PFSK-1 (cell line): Measurements from ENCODE around the gene CELSR1.
A peak's percentile ranks its signal among the peaks of the same experiment; 100 is the strongest.

ENCODE experiments used
- FOXP2 ChIP-seq: optimal IDR thresholded peaks from 2 replicates; pipeline ENCODE3; 2011; ENCODE audit warnings: borderline replicate concordance, control low read depth, inconsistent platforms; ENCODE audit not compliant: insufficient read depth; ENCODE audit errors: extremely low read length, extremely low read depth
- POLR2AphosphoS5 ChIP-seq: IDR thresholded peaks from 2 replicates; pipeline ENCODE4 v1.6.1; 2012; ENCODE audit warnings: low read depth, mild to moderate bottlenecking, control low read depth, low read length, moderate library complexity
- SIN3A ChIP-seq: IDR thresholded peaks from 2 replicates; pipeline ENCODE4 v1.6.1; 2012; ENCODE audit warnings: mild to moderate bottlenecking, low read length, moderate library complexity, borderline replicate concordance; ENCODE audit not compliant: insufficient read depth
- TAF1 ChIP-seq: IDR thresholded peaks from 2 replicates; pipeline ENCODE4 v1.6.1; 2012; ENCODE audit warnings: low read length, control low read depth, borderline replicate concordance; ENCODE audit not compliant: insufficient read depth
- TF ChIP-seq, protein P1 (sequence below), 2 experiments: IDR thresholded peaks; 2 replicates each; pipeline versions ENCODE4 v1.6.1 to v1.8.0; 2011 to 2012; ENCODE audit warnings: low read depth in 2 of 2, low read length in 2 of 2, control low read depth in 1 of 2, inconsistent platforms in 1 of 2, mild to moderate bottlenecking in 1 of 2, moderate library complexity in 1 of 2; ENCODE audit not compliant: insufficient read depth in 1 of 2

CELSR1 gene

DNA sequence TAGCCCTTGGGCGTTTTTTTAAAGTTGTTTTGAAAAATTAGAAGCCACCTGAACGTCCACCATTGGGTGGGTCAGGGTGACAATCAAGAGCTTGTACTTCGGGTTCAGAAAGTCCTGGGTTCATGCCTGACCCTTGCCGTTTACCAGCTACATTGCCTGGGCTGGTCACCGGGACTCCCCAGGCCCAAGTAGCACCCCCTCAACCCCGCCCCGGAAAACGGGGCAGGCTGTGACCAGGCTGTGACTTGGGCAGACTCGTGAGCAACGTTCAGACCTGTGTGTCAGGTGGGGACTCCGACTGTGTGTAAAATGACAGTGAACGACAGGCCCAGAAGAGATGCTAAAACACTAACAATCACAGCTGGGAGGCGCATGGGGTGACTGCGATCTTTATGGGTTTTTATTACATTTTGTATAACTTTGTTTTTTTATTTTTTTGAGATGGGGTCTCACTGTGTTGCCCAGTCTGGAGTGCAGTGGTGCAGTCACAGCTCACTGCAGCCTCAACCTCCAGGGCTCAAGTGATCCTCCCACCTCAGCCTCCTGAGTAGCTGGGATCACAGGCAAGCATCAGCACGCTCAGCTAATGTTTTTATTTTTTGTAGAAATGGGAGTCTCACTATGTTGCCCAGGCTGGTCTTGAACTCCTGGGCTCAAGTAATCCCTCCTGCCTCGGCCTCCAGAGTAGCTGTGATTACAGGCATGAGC, 145.1 kb downstream of the CELSR1 start:
- TF ChIP-seq, protein P1, sequence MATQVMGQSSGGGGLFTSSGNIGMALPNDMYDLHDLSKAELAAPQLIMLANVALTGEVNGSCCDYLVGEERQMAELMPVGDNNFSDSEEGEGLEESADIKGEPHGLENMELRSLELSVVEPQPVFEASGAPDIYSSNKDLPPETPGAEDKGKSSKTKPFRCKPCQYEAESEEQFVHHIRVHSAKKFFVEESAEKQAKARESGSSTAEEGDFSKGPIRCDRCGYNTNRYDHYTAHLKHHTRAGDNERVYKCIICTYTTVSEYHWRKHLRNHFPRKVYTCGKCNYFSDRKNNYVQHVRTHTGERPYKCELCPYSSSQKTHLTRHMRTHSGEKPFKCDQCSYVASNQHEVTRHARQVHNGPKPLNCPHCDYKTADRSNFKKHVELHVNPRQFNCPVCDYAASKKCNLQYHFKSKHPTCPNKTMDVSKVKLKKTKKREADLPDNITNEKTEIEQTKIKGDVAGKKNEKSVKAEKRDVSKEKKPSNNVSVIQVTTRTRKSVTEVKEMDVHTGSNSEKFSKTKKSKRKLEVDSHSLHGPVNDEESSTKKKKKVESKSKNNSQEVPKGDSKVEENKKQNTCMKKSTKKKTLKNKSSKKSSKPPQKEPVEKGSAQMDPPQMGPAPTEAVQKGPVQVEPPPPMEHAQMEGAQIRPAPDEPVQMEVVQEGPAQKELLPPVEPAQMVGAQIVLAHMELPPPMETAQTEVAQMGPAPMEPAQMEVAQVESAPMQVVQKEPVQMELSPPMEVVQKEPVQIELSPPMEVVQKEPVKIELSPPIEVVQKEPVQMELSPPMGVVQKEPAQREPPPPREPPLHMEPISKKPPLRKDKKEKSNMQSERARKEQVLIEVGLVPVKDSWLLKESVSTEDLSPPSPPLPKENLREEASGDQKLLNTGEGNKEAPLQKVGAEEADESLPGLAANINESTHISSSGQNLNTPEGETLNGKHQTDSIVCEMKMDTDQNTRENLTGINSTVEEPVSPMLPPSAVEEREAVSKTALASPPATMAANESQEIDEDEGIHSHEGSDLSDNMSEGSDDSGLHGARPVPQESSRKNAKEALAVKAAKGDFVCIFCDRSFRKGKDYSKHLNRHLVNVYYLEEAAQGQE (IDR thresholded peaks at IDR 0.05; ENCODE audit: insufficient read depth in 1 of 2, low read depth in 2 of 2, low read length in 2 of 2), result no peak
- TF ChIP-seq POLR2AphosphoS5 (no peak), TAF1 (no peak), SIN3A (no peak), FOXP2 (no peak)

DNA sequence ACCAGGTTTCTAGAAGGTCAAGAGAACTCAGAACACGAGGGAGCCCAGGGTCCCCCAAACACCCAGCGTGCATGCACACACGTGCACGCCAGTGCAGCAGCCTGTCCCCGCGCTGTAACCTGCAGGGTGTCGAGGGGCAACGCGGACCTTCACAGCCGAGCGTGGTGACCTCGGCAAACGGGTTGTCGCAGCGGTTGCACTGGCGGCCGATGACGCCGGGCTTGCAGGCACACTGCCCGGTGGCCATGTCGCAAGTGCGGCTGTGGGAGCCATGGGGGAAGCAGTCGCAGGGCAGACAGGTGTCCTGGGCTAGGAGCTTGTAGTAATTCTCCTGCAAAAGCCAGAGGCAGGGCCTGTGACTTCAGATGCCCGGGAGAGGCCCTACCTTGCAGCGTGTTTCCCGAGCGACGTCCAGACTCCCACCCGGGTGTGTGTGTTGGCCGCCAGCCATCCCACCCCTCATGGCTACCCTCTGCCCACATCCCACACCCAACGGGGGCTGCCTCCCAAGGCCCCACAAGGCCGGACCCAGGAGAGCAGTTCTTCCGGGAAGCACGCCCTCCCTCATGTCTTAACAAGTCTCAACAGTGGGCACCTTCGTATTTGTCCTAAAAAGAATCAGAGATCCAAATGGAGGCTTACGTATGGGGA, 145.8 kb downstream of the CELSR1 start:
- TF ChIP-seq FOXP2, result no peak
- TF ChIP-seq, protein P1 (IDR thresholded peaks at IDR 0.05; ENCODE audit: insufficient read depth in 1 of 2, low read depth in 2 of 2, low read length in 2 of 2), result no peak

DNA sequence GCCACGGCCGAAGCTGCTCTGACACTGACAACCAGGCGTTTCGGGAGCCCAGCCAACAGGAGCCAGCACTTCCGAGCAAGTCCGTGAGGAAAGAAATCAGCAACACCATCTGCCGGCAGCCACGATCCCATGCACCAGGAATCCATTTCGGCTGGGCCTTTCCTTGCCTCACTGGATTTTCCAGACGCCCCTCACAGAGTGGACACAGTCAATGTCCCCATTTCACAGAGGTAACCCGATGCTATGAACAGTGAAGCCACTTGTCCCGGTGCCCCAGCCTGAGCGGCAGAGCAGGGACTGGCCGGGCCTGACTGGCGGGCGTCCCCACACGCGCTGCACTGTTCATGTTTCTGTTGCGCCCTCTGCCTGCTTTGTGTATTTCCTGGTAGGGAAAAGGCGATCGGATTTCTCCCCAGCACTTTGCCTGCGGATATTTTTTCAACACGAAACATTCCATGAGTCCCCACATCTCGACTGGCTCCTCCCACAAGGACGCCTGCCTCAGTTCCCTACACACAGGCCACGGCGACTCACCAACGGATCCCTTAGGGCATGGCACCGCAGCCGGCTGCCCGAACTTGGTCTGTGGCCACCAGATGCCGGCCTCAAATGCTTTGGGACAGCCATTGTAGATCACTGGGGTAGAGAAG, 146.6 kb downstream of the CELSR1 start:
- TF ChIP-seq TAF1 (no peak), FOXP2 (peak; percentile 8)

DNA sequence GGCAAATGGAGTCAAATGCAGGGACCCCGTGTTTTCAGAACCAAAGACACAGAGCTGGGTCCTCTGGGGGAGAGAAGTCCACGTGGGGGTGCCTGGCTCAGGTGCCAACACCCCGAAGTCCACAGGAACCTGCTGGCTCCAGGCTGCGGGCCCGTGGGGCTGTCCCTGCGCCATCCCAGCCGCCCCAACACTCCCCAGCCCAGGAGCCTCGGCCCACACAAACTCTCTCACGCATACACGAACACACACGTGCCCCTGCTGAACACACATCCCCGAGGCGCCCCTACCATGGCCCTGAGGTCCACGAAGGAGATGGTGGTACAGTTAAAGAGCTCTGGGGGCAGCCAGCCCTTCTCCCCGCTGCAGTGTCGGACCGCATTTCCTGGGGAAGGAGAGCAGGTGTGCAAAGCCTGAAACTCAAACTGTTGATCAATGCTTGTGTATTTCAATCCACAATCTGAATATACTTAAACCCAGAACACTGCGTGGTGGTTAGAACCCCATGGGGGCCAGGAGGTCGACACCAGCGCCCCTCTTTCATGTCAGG, 147.2 kb downstream of the CELSR1 start:
- no peak for TF ChIP-seq TAF1
- no peak for TF ChIP-seq SIN3A
- no peak for TF ChIP-seq FOXP2
- TF ChIP-seq POLR2AphosphoS5, result no peak
- TF ChIP-seq, protein P1 (IDR thresholded peaks at IDR 0.05; ENCODE audit: insufficient read depth in 1 of 2, low read depth in 2 of 2, low read length in 2 of 2), result no peak

DNA sequence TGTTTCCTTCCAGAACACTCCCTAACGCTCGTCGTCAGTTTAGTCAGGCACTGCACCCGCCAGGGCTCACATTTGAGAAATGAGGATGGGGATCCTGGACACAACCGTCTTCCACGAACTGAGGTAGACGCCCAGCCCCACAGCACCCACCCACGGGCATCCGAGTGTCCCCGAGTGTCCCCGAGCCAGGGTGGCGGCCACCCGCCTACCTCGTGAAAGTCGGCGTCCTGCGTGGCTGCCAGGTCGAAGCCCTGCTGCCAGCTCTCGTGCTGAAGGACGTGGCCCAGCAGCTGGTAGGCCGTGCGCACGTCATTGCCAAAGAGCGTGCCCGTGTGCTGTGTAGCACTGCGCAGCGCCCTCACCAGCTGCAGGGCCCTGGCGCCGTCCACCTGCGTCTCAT, 148.3 kb downstream of the CELSR1 start:
- TF ChIP-seq FOXP2 (no peak), POLR2AphosphoS5 (no peak), SIN3A (no peak), TAF1 (no peak)
- TF ChIP-seq, protein P1 (IDR thresholded peaks at IDR 0.05; ENCODE audit: insufficient read depth in 1 of 2, low read depth in 2 of 2, low read length in 2 of 2), result no peak
